CD14-positive monocyte (primary cell): ENCODE data around the gene PSKH1. TPM values are rescaled to one million over a fixed set of nuclear protein-coding genes. Genes with fewer than 3 reads are reported as not detected.

Source experiments
- DNase-seq, 3 donors: peaks; one replicate each; pipeline ENCODE4 v3.0.0-alpha.2; 2011 to 2022
- H2AFZ ChIP-seq: 2 replicates; pipeline ENCODE4 v1.6.0; 2012; ENCODE audit warnings: mild to moderate bottlenecking, low read depth, low read length, inconsistent platforms; ENCODE audit not compliant: insufficient read depth, poor library complexity, severe bottlenecking
- H3K27ac ChIP-seq, 2 donors: 1 replicate in 1 of 2; 2 replicates in 1 of 2; pipeline ENCODE4 v1.5.1; 2012 to 2013; ENCODE audit warnings: low read length in 2 of 2, control low read depth in 1 of 2, inconsistent platforms in 1 of 2, low read depth in 1 of 2, mild to moderate bottlenecking in 1 of 2
- H3K27me3 ChIP-seq, 2 donors: one replicate each; pipeline versions ENCODE4 v1.6.0 to v1.6.1; 2011 to 2013; ENCODE audit warnings: low read length in 2 of 2; ENCODE audit not compliant: control insufficient read depth in 2 of 2, insufficient read depth in 2 of 2
- H3K36me3 ChIP-seq, 2 donors: replicated peaks in 1 of 2; 1 replicate in 1 of 2; 2 replicates in 1 of 2; pipeline versions ENCODE4 v1.5.1 to v1.6.1; 2012 to 2013; ENCODE audit warnings: low read length in 2 of 2, control low read depth in 1 of 2, inconsistent platforms in 1 of 2, mild to moderate bottlenecking in 1 of 2; ENCODE audit not compliant: insufficient read depth in 2 of 2, control insufficient read depth in 1 of 2
- H3K4me1 ChIP-seq, 2 donors: 1 replicate in 1 of 2; 2 replicates in 1 of 2; pipeline versions ENCODE4 v1.5.1 to v1.6.1; 2012 to 2013; ENCODE audit warnings: low read length in 2 of 2, control low read depth in 1 of 2, inconsistent platforms in 1 of 2, mild to moderate bottlenecking in 1 of 2, moderate library complexity in 1 of 2; ENCODE audit not compliant: insufficient read depth in 2 of 2, control insufficient read depth in 1 of 2
- H3K4me2 ChIP-seq: replicated peaks from 2 replicates; pipeline ENCODE3; 2012; ENCODE audit warnings: low read length, moderate library complexity, mild to moderate bottlenecking; ENCODE audit not compliant: poor library complexity, severe bottlenecking; ENCODE audit errors: extremely low read depth
- H3K4me3 ChIP-seq, 3 experiments: fragments of 200-600 bp in 1 of 3; sonication (generic) in 1 of 3; replicated peaks in 1 of 3; 1 replicate in 2 of 3; 2 replicates in 1 of 3; pipeline ENCODE4 v1.5.1; 2011 to 2013; ENCODE audit warnings: low read length in 3 of 3, mild to moderate bottlenecking in 3 of 3, control low read depth in 2 of 3, low read depth in 2 of 3, inconsistent platforms in 1 of 3, moderate library complexity in 1 of 3
- H3K79me2 ChIP-seq: 2 replicates; pipeline ENCODE4 v1.6.0; 2012; ENCODE audit warnings: mild to moderate bottlenecking, control low read depth, inconsistent platforms, low read length, moderate library complexity; ENCODE audit not compliant: insufficient read depth
- H3K9ac ChIP-seq: 2 replicates; pipeline ENCODE4 v1.6.0; 2017; ENCODE audit warnings: low read length, mild to moderate bottlenecking; ENCODE audit not compliant: insufficient read depth, poor library complexity, severe bottlenecking
- H3K9me3 ChIP-seq, 2 donors: replicated peaks in 1 of 2; 1 replicate in 1 of 2; 2 replicates in 1 of 2; pipeline versions ENCODE4 v1.5.1 to v1.6.1; 2012 to 2013; ENCODE audit warnings: low read length in 2 of 2, control low read depth in 1 of 2; ENCODE audit not compliant: control insufficient read depth in 1 of 2, insufficient read depth in 1 of 2
- H4K20me1 ChIP-seq: 2 replicates; pipeline ENCODE4 v1.6.0; 2012; ENCODE audit warnings: mild to moderate bottlenecking, low read length, control low read depth, moderate library complexity; ENCODE audit not compliant: insufficient read depth
- H3K27ac Mint-ChIP-seq, 7 donors: one replicate each; pipeline ENCODE4 v1.8.0; 2020; ENCODE audit warnings: mild to moderate bottlenecking in 7 of 7, mixed read lengths in 7 of 7, moderate library complexity in 6 of 7, inconsistent platforms in 2 of 7
- H3K27me3 Mint-ChIP-seq, 3 donors: one replicate each; pipeline ENCODE4 v1.8.0; 2021 to 2022; ENCODE audit warnings: low read depth in 3 of 3, mild to moderate bottlenecking in 3 of 3, mixed read lengths in 3 of 3, moderate library complexity in 3 of 3, inconsistent platforms in 1 of 3
- H3K36me3 Mint-ChIP-seq, 2 donors: one replicate each; pipeline ENCODE4 v1.8.0; 2020; ENCODE audit warnings: mixed read lengths in 2 of 2, inconsistent platforms in 1 of 2, mild to moderate bottlenecking in 1 of 2
- H3K4me1 Mint-ChIP-seq: one replicate; pipeline ENCODE4 v1.8.0; 2020; ENCODE audit warnings: mild to moderate bottlenecking, mixed read lengths
- H3K4me3 Mint-ChIP-seq, 2 donors: one replicate each; pipeline ENCODE4 v1.8.0; 2020; ENCODE audit warnings: mild to moderate bottlenecking in 2 of 2, mixed read lengths in 2 of 2, moderate library complexity in 1 of 2
- H3K9me3 Mint-ChIP-seq, 7 donors: one replicate each; pipeline ENCODE4 v1.8.0; 2020 to 2022; ENCODE audit warnings: mixed read lengths in 7 of 7, mild to moderate bottlenecking in 6 of 7, moderate library complexity in 6 of 7, inconsistent platforms in 2 of 7
- CTCF ChIP-seq: fragments of 200-600 bp; IDR thresholded peaks from one replicate; pipeline ENCODE4 v1.8.0; 2022; ENCODE audit warnings: antibody characterized with exemption, mild to moderate bottlenecking
- WGBS: methylation state at CpG from one replicate; pipeline ENCODE4 v1.1.5; 2013; ENCODE audit warnings: missing lambda C conversion rate; ENCODE audit not compliant: insufficient coverage; 5-methylcytosine and 5-hydroxymethylcytosine counted together
- intact Hi-C, 2 donors: fragments of 100-400 bp; cut with micrococcal nuclease; formaldehyde crosslinking; loops; one replicate each; pipeline versions ENCODE4 v1.15.0 to v1.15.1; 2023
- polyA plus RNA-seq, 3 donors: library from polyadenylated mRNA; depleted of rRNA in 1 of 3; unstranded in 2 of 3; stranded (reverse) in 1 of 3; fragments of 300-500 nt in 2 of 3; fragments of >200 nt in 1 of 3; fragmentation: Illumina TruSeq in 2 of 3; gene quantifications; 1 replicate in 2 of 3; 2 replicates in 1 of 3; pipeline ENCODE4 v1.2.3, GENCODE V29; 2012 to 2021

The PSKH1 gene
- polyA plus RNA-seq, 3 donors: 11.0 to 19.7 (median 16.8) TPM

GRCh38 chr16:67897231-67897630, 4.2 kb downstream of the PSKH1 start:
- Histone ChIP-seq H3K4me1 (peaks cover 18 to 20% of the 10 kb centered on the region in 2 donors), H2AFZ (no peak overlapping the region), H3K36me3 (peaks cover 4 to 23% of the 10 kb centered on the region in 2 donors), H3K4me3 (no peak overlapping the region), H3K79me2 (peaks cover 85% of the 10 kb centered on the region), H3K27me3 (no peaks in the 10 kb centered on the region), H3K4me2 (no peak overlapping the region), H3K27ac (no peak overlapping the region), H3K9ac (no peak overlapping the region), H3K9me3 (no peaks in the 10 kb centered on the region), H4K20me1 (peaks cover 56% of the 10 kb centered on the region)
- Mint-ChIP-seq H3K27ac (peak overlapping the region in 1 of 7 donors; percentile 10), H3K4me3 (no peak overlapping the region), H3K27me3 (no peaks in the 10 kb centered on the region), H3K36me3 (peaks cover 8 to 27% of the 10 kb centered on the region in 2 donors), H3K9me3 (no peaks in the 10 kb centered on the region), H3K4me1 (peaks cover 24% of the 10 kb centered on the region)
- no peak for DNase-seq
- 100% methylated on average over 2 of the region's 3 CpGs for WGBS
- TF ChIP-seq CTCF: no peak
- intact Hi-C loops: loop anchor here in 1 of 2 donors (5.0 kb wide), 1 partner anchor 35 kb away; the partner anchor contains the start of gene CTRL

- peaks cover 57% of the 10 kb centered on the region for H3K79me2 ChIP-seq
- no peak overlapping the region for H3K4me2 ChIP-seq
- no peak overlapping the region for H3K27ac ChIP-seq
- no peak for DNase-seq
- no CpG with 5 or more reads among the region's 5 CpGs for WGBS
- peaks cover 15 to 39% of the 10 kb centered on the region in 2 donors for H3K36me3 ChIP-seq
- peaks cover 57% of the 10 kb centered on the region for H4K20me1 ChIP-seq
- H3K4me3 ChIP-seq: no peak overlapping the region
- peaks cover 0 to 1% (median 0%) of the 10 kb centered on the region in 3 donors for H3K27me3 Mint-ChIP-seq
- H3K9me3 Mint-ChIP-seq: peaks cover 0 to 3% (median 0%) of the 10 kb centered on the region in 7 donors
- peaks cover 18 to 45% of the 10 kb centered on the region in 2 donors for H3K36me3 Mint-ChIP-seq
- H3K27me3 ChIP-seq: no peaks in the 10 kb centered on the region
- H3K4me3 Mint-ChIP-seq: no peak overlapping the region
- H3K9me3 ChIP-seq: no peaks in the 10 kb centered on the region
- intact Hi-C loops: no loop called here
- no peak overlapping the region for H3K9ac ChIP-seq
- TF ChIP-seq CTCF: no peak
- no peak overlapping the region for H3K27ac Mint-ChIP-seq
- H3K4me1 Mint-ChIP-seq: peaks cover 3% of the 10 kb centered on the region
- H3K4me1 ChIP-seq: no peaks in the 10 kb centered on the region
- no peak overlapping the region for H2AFZ ChIP-seq
Measured at GRCh38 chr16:67901734-67902133, 8.7 kb downstream of the PSKH1 start.
